ENCODE measurements around the gene CD44.
"Not testable (repeated sequence)": the region's sequence is repeated elsewhere in the genome, so short reads cannot be mapped to it uniquely, and the experiment has no call there.

The CD44 gene

GRCh38 chr11:35216962-35217678, 78.1 kb downstream of the CD44 start:
- DNase-seq = no peak

- DNase-seq = no peak
These were observed 80.0 kb downstream of the CD44 start for GRCh38 chr11:35218956-35219355.

- DNase-seq = no peak
These were observed 84.4 kb downstream of the CD44 start for GRCh38 chr11:35223371-35223796.

- no peak for DNase-seq
These were observed 85.0 kb downstream of the CD44 start for GRCh38 chr11:35223991-35224390.

- DNase-seq = no peak
These were observed 87.1 kb downstream of the CD44 start for GRCh38 chr11:35225946-35226520.

- DNase-seq = not testable (repeated sequence)
These were observed 87.8 kb downstream of the CD44 start for GRCh38 chr11:35226756-35227155.

GRCh38 chr11:35227576-35228327, 88.8 kb downstream of the CD44 start:
- peak; percentile 54 for DNase-seq

GRCh38 chr11:35228328-35228725, 89.4 kb downstream of the CD44 start:
- DNase-seq = no peak

GRCh38 chr11:35230388-35230787, 91.4 kb downstream of the CD44 start:
- DNase-seq = no peak

- DNase-seq = no peak
These were observed 92.3 kb downstream of the CD44 start for GRCh38 chr11:35231076-35231860.

GRCh38 chr11:35232891-35233330, 93.9 kb downstream of the CD44 start:
- DNase-seq = no peak

GRCh38 chr11:35233518-35233917, 94.5 kb downstream of the CD44 start:
- no peak for DNase-seq

- no peak for DNase-seq
These were observed 95.6 kb downstream of the CD44 start for GRCh38 chr11:35234460-35235156.

- DNase-seq = peak; percentile 11
These were observed 96.1 kb downstream of the CD44 start for GRCh38 chr11:35235157-35235468.

GRCh38 chr11:35235498-35235897, 96.5 kb downstream of the CD44 start:
- no peak for DNase-seq

- DNase-seq = peak; percentile 70
These were observed 97.1 kb downstream of the CD44 start for GRCh38 chr11:35235936-35236666.

GRCh38 chr11:35236667-35237003, 97.7 kb downstream of the CD44 start:
- DNase-seq = no peak

GRCh38 chr11:35237351-35237750, 98.4 kb downstream of the CD44 start:
- no peak for DNase-seq

GRCh38 chr11:35237860-35238715, 99.1 kb downstream of the CD44 start:
- peak; percentile 91 for DNase-seq

- no peak for DNase-seq
These were observed 99.9 kb downstream of the CD44 start for GRCh38 chr11:35238882-35239281.

- peak; percentile 12 for DNase-seq
These were observed 100.6 kb downstream of the CD44 start for GRCh38 chr11:35239471-35240075.
